HepG2 (cell line): ENCODE data around the gene KRTDAP. TPM values are rescaled to one million over a fixed set of nuclear protein-coding genes. Genes with fewer than 3 reads are reported as not detected.
A peak's percentile ranks its signal among the peaks of the same experiment; 100 is the strongest.

ENCODE experiments used
- BCLAF1 ChIP-seq: fragments of 450-650 bp; IDR thresholded peaks from 2 replicates; pipeline ENCODE4 v1.6.1; 2017; ENCODE audit warnings: mild to moderate bottlenecking
- ELF1 ChIP-seq: sonication (generic); formaldehyde crosslinking; IDR thresholded peaks from 2 replicates; pipeline ENCODE4 v1.4.0; 2020; ENCODE audit warnings: missing genetic modification reagents
- FOXA1 ChIP-seq, 2 experiments: fragments of 450-650 bp in 1 of 2; sonication (generic) in 1 of 2; formaldehyde crosslinking in 1 of 2; IDR thresholded peaks; 2 replicates each; pipeline versions ENCODE4 v1.4.0 to v1.6.1; 2016 to 2020; ENCODE audit warnings: missing genetic modification reagents in 1 of 2
- KLF15 ChIP-seq: sonication (generic); formaldehyde crosslinking; IDR thresholded peaks from 2 replicates; pipeline ENCODE4 v1.8.1; 2023; ENCODE audit warnings: borderline replicate concordance, mild to moderate bottlenecking, inconsistent platforms, missing genetic modification reagents, mixed read lengths
- RNF2 ChIP-seq: fragments of 450-650 bp; conservative IDR thresholded peaks from 2 replicates; pipeline ENCODE4 v1.6.1; 2016; ENCODE audit warnings: low read depth
- RXRA ChIP-seq: sonication (generic); formaldehyde crosslinking; IDR thresholded peaks from 2 replicates; pipeline ENCODE4 v1.5.1; 2020; ENCODE audit warnings: missing genetic modification reagents
- SP1 ChIP-seq, 2 experiments: fragments of 450-650 bp in 1 of 2; sonication (generic) in 1 of 2; formaldehyde crosslinking in 1 of 2; IDR thresholded peaks; 2 replicates each; pipeline versions ENCODE4 v1.4.0 to v1.6.1; 2016 to 2020; ENCODE audit warnings: missing genetic modification reagents in 1 of 2
- U2AF1 ChIP-seq: fragments of 200-400 bp; formaldehyde crosslinking; optimal IDR thresholded peaks from 2 replicates; pipeline ENCODE3; 2017; ENCODE audit warnings: mild to moderate bottlenecking, low read depth, low read length
- ZBTB43 ChIP-seq: sonication (generic); formaldehyde crosslinking; conservative IDR thresholded peaks from 2 replicates; pipeline ENCODE4 v1.4.0; 2020; ENCODE audit warnings: missing genetic modification reagents
- ZFP37 ChIP-seq: sonication (generic); formaldehyde crosslinking; IDR thresholded peaks from 2 replicates; pipeline ENCODE4 v1.4.0; 2020; ENCODE audit warnings: missing genetic modification reagents, borderline replicate concordance
- ZHX1 ChIP-seq: sonication (generic); formaldehyde crosslinking; IDR thresholded peaks from 2 replicates; pipeline ENCODE4 v1.8.1; 2022; ENCODE audit warnings: low read depth, mild to moderate bottlenecking, missing genetic modification reagents
- ZNF296 ChIP-seq: sonication (generic); formaldehyde crosslinking; conservative IDR thresholded peaks from 2 replicates; pipeline ENCODE4 v1.5.0; 2020; ENCODE audit warnings: mild to moderate bottlenecking, missing genetic modification reagents
- ZNF543 ChIP-seq: sonication (generic); formaldehyde crosslinking; IDR thresholded peaks from 2 replicates; pipeline ENCODE4 v1.4.0; 2020; ENCODE audit warnings: mild to moderate bottlenecking, missing genetic modification reagents
- ZNF784 ChIP-seq: sonication (generic); formaldehyde crosslinking; IDR thresholded peaks from 2 replicates; pipeline ENCODE4 v1.5.1; 2020; ENCODE audit warnings: missing genetic modification reagents, mild to moderate bottlenecking, borderline replicate concordance
- polyA plus RNA-seq, 8 experiments: library from polyadenylated mRNA; depleted of rRNA in 3 of 8; stranded (reverse) in 7 of 8; unstranded in 1 of 8; fragments of >200 nt; fragmentation: Illumina TruSeq in 4 of 8; extraction: Trizol in 4 of 8; gene quantifications; 2 replicates each; pipeline versions ENCODE4 v1.2.1 to v1.2.3, GENCODE V29; 2011 to 2016; ENCODE audit warnings: low read depth in 4 of 8, missing spikeins in 1 of 8, mixed read lengths in 1 of 8; ENCODE audit not compliant: insufficient read depth in 1 of 8
- total RNA-seq, 5 experiments: library from RNA; depleted of rRNA; stranded (reverse); fragments of >200 nt; fragmentation: Illumina TruSeq; extraction: Trizol; gene quantifications; 2 replicates each; pipeline ENCODE4 v1.2.3, GENCODE V29; 2016; ENCODE audit warnings: low read depth in 1 of 5
- TF ChIP-seq, protein P1 (sequence below): sonication (generic); formaldehyde crosslinking; IDR thresholded peaks from 2 replicates; pipeline ENCODE4 v1.8.1; 2023; ENCODE audit warnings: missing genetic modification reagents, mild to moderate bottlenecking, borderline replicate concordance
- TF ChIP-seq, protein P2 (sequence below): IDR thresholded peaks from 2 replicates; pipeline ENCODE4 v1.6.1; 2018; ENCODE audit warnings: missing genetic modification reagents

Gene KRTDAP
- total and polyA plus RNA-seq, 2 of the 13 experiments (the other 11 are each of a cell fraction or from before 2014, with no cell fraction given) = 0.86 to 1.5 TPM

DNA sequence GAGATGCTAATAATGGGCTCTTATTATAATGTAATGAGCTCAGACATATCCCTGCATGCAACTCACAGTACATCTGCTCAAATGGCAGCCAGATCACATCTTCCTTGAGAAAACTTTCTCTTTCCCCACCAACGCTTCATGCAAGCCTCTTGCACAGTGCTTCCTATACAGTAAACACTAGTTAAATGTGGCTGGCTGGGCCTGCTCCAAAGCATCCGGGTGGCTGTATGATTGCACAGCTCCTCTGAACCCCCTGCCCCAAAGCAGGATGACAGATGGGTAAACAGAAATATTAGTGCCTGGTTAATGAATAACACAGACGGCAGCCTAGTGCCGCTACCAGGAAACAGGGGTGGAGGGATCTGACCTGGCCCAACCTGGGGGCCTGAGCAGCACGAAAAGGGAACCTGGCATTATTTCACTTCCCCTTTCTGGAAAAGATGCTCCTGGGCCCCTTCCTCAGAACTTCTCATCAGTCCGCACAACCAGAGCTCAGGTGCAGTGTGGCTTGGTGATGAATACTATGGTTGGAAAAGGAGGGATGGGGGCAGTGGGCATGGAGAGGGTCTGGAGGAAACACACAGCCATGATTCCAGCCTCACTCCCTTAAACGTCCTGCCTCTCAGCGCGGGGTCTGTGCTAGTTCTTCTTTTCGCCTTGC, 31.4 kb downstream of the KRTDAP start (continued):
- TF ChIP-seq ZNF543 (peak; percentile 51; the same call in 1 of the 2 replicates), ZBTB43 (CRISPR knock-in tag) (no peak), ZFP37 (CRISPR knock-in tag) (no peak), ELF1 (CRISPR knock-in tag) (peak; percentile 76), RXRA (peak; percentile 42; the same call in 1 of the 2 replicates), SP1 (IDR thresholded peaks at IDR 0.05) (no peak), SP1 (CRISPR knock-in tag; IDR thresholded peaks at IDR 0.05) (no peak), FOXA1 (IDR thresholded peaks at IDR 0.05) (no peak), FOXA1 (CRISPR knock-in tag; IDR thresholded peaks at IDR 0.05) (peak; percentile 78), RNF2 (no peak), ZHX1 (CRISPR knock-in tag) (no peak), ZNF784 (CRISPR knock-in tag) (no peak), U2AF1 (no peak), KLF15 (no peak), BCLAF1 (no peak), ZNF296 (no peak)
- TF ChIP-seq, protein P1, sequence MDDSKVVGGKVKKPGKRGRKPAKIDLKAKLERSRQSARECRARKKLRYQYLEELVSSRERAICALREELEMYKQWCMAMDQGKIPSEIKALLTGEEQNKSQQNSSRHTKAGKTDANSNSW (CRISPR knock-in tag) = no peak
- TF ChIP-seq, protein P2, sequence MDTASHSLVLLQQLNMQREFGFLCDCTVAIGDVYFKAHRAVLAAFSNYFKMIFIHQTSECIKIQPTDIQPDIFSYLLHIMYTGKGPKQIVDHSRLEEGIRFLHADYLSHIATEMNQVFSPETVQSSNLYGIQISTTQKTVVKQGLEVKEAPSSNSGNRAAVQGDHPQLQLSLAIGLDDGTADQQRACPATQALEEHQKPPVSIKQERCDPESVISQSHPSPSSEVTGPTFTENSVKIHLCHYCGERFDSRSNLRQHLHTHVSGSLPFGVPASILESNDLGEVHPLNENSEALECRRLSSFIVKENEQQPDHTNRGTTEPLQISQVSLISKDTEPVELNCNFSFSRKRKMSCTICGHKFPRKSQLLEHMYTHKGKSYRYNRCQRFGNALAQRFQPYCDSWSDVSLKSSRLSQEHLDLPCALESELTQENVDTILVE (CRISPR knock-in tag) = 0 out of 2 replicates have a peak, but pooled peaks have one; percentile 33
